NCI-H748 treated with DMSO at 0.1 percent for 48 hours (cell line): Measurements from ENCODE around the gene OR13F1.
"Not testable (repeated sequence)": the region's sequence is repeated elsewhere in the genome, so short reads cannot be mapped to it uniquely, and the experiment has no call there.

Experiments used
- DNase-seq: peaks from one replicate; lab custom pipeline; 2025; lab: John Stamatoyannopoulos, UW

OR13F1 gene, protein sequence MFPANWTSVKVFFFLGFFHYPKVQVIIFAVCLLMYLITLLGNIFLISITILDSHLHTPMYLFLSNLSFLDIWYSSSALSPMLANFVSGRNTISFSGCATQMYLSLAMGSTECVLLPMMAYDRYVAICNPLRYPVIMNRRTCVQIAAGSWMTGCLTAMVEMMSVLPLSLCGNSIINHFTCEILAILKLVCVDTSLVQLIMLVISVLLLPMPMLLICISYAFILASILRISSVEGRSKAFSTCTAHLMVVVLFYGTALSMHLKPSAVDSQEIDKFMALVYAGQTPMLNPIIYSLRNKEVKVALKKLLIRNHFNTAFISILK

DNA sequence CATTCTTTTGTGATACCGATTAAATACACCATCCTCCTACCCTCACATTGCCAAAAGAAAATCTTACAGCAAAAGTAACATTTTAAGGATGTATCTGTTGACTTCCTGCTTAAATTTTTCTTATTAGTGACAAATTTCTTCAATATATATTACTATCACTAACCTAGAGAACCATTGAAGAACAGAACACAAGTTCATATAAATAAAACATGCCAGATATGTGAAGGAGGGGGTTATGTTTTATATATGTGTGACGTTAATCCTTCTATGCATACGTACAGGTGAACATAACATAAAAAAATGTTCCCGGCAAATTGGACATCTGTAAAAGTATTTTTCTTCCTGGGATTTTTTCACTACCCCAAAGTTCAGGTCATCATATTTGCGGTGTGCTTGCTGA is at the start of gene OR13F1:
OR13F1 (plus strand) TSS at position 301 of the 400 bp plus-strand sequence; CDS start at position 301, 0 bp downstream.
- no peak for DNase-seq

DNA sequence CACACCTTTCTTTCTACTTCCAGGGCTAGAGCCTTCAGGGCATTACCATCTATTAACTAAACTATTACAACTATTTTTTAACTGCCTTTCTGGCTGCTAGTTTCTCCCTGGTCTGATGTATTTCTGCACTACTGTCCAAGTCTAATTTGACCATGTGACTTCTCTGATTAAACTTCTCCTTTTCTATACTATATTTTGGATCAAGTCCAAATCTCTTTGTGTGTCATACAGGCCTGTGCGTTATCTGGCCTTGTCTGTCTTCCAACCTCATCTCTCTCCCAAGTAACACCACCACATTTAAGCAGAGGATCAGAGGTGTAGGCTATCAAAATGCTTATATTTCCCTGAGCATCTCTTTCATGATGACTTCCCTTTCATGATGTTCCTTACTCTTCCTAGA is 47.2 kb upstream of the OR13F1 start:
- DNase-seq: no peak

DNA sequence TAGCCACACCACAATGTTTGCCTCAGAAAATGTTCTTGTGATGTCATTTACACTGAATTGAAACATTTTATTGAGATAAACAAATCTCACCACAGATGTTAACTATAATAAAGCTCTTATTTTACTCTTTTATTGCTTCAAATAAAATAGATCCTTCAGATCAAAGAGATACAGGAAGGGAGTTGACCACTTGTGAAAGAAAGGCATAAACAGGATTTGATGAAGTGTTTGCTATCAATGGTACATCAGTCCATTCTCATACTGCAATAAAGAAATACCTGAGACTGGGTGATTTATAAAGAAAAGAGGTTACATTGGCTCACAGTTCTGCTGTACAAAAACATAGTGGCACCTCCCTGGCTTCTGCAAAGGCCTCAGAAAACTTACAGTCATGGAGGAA is 40.2 kb upstream of the OR13F1 start:
- no peak for DNase-seq

DNA sequence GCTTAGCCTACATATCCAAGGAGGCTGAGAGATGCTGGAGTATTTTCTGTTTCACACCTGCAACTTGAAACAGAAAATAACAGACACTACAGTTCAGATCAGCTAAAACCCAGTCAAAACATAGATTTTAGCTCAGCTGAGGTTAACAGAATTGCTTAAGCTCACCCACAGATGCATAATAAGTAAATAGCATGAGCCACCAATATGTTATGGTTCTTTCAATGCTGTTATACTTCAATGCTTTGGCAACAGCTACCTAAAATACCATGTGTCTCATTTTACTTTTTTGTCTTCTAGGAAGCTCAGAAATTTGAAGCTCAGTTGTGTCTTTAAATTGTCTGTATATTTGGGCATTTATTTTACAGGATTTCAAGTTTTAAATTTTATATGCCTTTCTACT is 35.8 kb upstream of the OR13F1 start:
- DNase-seq: no peak

DNA sequence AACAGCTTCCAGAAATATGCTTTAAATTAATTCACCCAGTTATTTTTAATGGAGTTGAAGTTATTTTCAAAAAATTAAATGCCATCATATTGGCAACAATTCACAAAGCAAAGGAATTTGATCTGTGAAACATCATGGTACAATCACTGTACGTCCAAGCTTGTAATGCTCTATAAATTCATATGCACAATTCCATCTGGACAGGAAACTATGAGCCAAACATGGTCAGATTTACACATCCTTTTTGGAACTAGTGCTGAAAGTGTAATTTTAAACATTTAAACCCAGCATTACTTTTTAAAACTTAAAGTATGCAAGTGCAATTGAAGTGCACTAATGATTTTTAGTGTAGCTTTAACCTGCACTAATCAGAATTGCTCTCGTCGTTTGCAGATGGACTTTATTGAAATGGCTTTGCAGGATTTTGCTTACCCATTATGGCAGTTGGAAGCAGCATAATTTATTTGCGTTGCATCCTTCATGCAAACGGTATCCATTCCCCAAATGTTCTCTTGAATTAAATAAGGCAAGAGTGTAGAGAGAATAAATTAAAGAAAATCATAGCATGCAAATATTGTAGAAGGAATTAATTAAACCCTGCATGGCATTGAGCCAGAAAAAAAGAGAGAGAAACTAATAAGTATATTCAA is 21.0 kb upstream of the OR13F1 start:
- DNase-seq: no peak

DNA sequence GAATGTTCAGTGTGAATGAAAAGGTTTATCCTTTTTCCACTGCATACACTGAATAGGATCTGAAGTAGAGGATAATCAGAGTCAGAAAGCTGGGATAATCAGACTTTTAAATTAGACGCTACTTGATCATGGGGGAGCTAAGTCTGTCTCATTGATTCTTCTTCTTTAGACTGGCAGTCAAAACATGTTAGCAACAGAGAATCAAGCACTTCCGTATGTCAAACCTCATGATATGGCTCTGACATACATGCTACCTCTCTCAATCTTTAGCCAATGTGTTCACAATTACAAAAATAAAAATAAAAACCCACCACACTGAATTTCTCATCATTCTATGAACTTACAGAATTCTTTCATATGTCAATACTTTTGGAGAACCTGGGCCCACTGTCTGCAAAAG is 19.0 kb upstream of the OR13F1 start:
- DNase-seq: no peak

DNA sequence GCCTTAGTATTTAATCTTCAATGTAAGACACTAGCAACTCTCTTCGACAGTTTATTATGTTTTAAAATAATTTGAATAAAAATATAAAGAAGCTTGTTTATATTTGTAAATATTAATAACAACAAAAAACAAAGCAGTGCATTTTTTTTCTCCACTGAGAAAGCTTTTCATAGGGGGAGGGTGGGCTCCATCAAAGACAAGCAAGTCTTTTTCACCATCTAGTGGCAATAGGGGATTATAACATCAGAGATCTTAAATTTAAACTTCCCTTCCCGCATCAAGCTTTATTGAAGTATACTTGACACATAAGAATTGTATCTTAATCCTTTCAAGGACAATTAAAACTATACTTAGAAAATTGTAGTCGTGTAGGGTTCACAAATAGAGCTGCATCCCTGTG is 9.3 kb upstream of the OR13F1 start:
- DNase-seq: peak; percentile 16

DNA sequence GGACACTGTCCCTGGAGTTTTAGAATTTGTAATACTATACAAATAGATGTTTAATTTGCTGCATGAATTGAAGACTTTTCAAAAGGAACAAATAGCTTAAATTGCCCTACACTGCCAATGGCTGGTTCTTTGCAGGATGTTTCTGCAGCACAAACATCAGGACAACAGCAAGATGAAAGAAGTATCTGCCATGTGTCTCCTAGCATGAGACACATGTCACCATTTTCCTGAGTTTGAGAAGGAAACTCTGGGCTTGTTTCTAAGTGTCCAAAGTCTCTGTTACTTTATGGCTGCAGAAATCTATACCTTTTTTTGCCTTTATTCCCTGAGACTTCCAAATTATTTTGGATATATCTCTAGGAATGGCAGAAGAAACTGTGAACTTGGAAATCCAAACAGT is 623 bp upstream of the OR13F1 start:
- no peak for DNase-seq

DNA sequence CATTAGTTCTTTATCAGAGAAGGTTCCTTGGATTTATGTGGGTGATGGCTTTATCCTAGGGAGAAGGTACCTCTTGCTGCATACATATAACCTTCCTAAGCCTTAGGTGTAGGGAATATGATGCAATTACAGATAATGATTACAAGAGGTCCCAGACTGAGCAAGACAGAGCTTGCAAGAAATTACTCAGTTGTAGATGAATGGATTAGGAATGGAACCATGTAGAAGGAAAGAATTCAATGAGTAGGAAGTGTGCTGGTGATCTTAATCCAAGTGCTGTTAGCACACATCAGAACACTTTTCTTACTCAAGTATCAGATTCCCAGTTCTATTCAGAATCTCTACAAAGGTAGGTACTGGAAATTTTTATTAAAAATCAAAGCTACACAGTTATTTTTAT is 2.5 kb downstream of the OR13F1 start:
- no peak for DNase-seq

DNA sequence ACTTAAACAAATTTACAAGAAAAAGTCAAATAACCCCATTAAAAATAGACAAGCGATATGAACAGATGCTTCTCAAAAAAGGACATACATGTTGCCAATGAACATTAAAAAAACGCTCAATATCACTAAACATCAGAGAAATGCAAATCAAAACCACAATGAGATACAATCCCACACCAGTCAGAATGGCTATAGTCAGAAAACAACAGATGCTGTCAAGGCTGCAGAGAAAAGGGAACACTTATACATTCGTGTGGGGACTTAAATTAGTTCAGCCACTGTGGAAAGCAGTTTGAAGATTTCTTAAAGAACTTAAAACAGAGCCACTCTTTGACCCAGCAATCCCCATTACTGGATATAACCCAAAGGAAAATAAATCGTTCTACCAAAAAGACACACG is 10.8 kb downstream of the OR13F1 start:
- DNase-seq: no peak

DNA sequence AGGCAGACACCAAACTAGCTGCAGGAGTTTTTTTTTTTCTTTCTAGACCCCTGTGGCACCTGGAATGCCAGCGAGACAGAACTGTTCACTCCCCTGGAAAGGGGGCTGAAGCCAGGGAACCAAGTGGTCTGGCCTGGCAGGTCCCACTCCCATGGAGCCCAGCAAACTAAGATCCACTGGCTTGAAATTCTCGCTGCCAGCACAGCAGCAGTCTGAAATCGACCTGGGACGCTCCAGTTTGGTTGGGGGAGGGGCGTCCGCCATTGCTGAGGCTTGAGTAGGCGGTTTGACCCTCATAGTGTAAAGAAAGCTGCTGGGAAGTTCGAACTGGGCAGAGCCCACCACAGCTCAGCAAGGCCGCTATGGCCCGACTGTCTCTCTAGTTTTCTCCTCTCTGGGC is 16.2 kb downstream of the OR13F1 start:
- DNase-seq: not testable (repeated sequence)

DNA sequence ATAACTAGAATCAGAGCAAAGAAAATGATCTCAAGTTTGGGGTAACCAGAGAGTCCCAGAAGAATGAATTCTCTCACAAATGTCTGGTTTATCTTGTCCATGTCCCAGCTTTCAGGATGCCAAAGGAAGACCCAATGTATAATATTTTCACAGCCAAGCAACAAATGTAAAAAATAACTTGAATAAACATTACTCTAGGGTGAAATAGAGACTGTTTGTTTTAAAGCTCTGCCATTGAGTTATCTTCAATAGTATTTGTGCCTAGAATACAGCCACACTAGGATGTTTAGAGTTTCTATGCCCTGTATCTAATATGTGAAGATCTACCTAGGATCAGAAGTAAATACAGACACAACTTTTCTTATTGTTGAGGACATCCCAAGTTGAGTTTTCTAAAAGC is 23.0 kb downstream of the OR13F1 start, which contains the start of gene OR13C4:
OR13C4 (minus strand) TSS at position 101 of the 400 bp plus-strand sequence; CDS start at position 101, 0 bp downstream.
- DNase-seq: no peak

DNA sequence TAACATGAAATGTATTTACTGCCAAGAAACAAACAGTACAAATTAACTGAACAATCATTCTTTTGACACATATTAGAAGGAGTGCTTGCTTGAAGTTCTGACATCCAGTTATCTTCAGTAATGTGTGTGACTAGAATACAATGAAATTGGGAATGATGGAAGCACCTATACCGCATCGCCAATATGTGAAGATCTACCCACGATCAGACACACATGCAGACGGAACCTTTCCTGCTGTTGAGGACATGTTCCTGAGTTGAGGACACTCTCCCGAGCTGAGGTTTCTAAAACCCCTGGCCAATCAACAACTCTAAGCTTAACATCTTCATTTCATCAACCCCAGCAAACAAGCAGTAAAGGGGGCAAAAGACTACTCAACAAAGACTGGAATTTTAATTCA is 32.7 kb downstream of the OR13F1 start, which contains the start of gene OR13C3:
OR13C3 (minus strand) TSS at position 101 of the 400 bp plus-strand sequence. CDS start 133 bp downstream, outside the sequence.
- DNase-seq: no peak

DNA sequence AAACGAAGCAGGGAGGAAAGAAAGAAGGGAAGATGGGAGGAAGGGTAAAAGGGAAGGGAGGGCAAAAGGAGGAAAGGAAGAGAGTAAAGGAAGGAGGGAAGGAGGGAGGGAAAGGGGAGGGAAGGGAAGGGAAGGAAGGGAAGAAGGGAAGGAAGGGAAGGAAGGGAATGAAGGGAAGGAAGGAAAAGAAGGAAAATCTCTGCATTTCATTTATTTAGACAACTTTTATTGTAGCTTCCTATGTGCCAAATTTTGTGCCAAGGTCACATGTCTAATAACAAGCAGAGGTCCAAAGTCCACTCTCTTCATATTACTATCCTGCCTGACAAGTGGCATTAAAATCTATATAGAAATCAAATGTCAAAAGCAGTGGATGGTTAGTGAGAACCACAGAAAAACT is 35.2 kb downstream of the OR13F1 start:
- no peak for DNase-seq

DNA sequence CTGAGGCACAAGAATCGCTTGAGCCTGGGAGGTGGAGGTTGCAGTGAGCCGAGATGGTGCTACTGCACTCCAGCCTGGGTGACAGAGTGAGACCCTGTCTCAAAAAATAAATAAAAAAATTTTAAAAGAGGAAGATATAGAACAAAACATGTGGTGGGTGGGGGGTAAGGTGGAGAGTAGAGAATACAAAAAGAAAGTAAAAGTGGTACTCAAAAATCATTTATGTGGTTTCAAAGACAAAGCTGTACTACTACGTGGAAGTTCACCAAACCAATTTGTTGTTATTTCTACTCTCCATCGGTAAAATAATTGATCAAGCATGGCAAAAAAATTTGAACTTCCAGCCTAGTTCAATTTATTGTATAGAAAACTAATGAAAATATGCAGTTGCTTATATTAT is 40.6 kb downstream of the OR13F1 start:
- no peak for DNase-seq

DNA sequence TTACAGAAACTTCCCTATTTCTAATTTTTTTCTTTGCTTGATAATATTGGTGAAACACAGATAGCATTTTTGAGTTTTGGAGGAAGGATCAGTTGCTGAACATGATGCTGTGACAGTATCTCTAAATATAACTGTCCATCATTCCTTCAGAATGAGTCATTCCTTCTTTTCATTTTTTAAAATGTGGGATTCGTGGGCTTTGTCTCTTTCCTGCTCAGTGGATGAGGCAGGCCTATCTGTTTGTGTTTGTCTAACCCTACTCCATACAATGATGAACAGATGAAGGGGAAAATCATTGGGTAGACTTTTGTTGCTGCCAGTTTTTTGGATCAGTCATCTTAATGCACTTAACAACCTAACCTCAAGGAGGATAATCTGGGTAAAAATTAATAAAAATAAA is 49.2 kb downstream of the OR13F1 start:
- no peak for DNase-seq
